GM23338 (cell line): ENCODE results near the gene TGFB3. TPM values are rescaled to one million over a fixed set of nuclear protein-coding genes. Genes with fewer than 3 reads are reported as not detected.

ENCODE experiments used
- ATAC-seq: fragments of 200-7000 bp; cut with Tn5 transposase; 3 replicates; pipeline ENCODE4 v1.9.1; 2020
- DNase-seq: peaks from one replicate; pipeline ENCODE4 v3.0.0-alpha.2; 2015; ENCODE audit warnings: low spot score
- H2AFZ ChIP-seq: fragments of 200-600 bp; sonication (generic); 2 replicates; pipeline ENCODE4 v1.8.0; 2016; ENCODE audit warnings: antibody characterized with exemption, mild to moderate bottlenecking, moderate library complexity
- H3F3A ChIP-seq: fragments of 200-600 bp; sonication (generic); replicated peaks from 2 replicates; pipeline ENCODE4 v1.8.0; 2017; ENCODE audit warnings: antibody characterized with exemption, mixed run types, low read depth
- H3K27ac ChIP-seq: fragments of 200-600 bp; sonication (generic); 2 replicates; pipeline ENCODE4 v1.6.1; 2016; ENCODE audit warnings: low read depth
- H3K27me3 ChIP-seq: fragments of 200-600 bp; sonication (generic); 2 replicates; pipeline ENCODE4 v1.8.0; 2016; ENCODE audit warnings: mild to moderate bottlenecking, mixed run types, moderate library complexity; ENCODE audit not compliant: insufficient read depth
- H3K36me3 ChIP-seq: fragments of 200-600 bp; sonication (generic); 2 replicates; pipeline ENCODE4 v1.8.0; 2016; ENCODE audit warnings: mild to moderate bottlenecking; ENCODE audit not compliant: insufficient read depth
- H3K4me1 ChIP-seq: fragments of 200-600 bp; sonication (generic); 2 replicates; pipeline ENCODE4 v1.8.0; 2016; ENCODE audit warnings: mild to moderate bottlenecking, moderate library complexity; ENCODE audit not compliant: insufficient read depth
- H3K4me2 ChIP-seq: fragments of 200-600 bp; sonication (generic); 2 replicates; pipeline ENCODE4 v1.7.1; 2017; ENCODE audit warnings: mixed run types
- H3K4me3 ChIP-seq: fragments of 200-600 bp; sonication (generic); 2 replicates; pipeline ENCODE4 v1.6.1; 2016; ENCODE audit warnings: mixed run types
- H3K79me2 ChIP-seq: fragments of 200-600 bp; sonication (generic); replicated peaks from 2 replicates; pipeline ENCODE4 v1.8.0; 2017; ENCODE audit warnings: mild to moderate bottlenecking; ENCODE audit not compliant: insufficient read depth
- H3K9me2 ChIP-seq: fragments of 200-600 bp; sonication (generic); 2 replicates; pipeline ENCODE4 v1.8.0; 2017; ENCODE audit not compliant: insufficient read depth
- H4K20me1 ChIP-seq: fragments of 200-600 bp; sonication (generic); replicated peaks from 2 replicates; pipeline ENCODE4 v1.8.0; 2017; ENCODE audit warnings: mild to moderate bottlenecking; ENCODE audit not compliant: insufficient read depth
- H3K27ac Mint-ChIP-seq: 2 replicates; pipeline ENCODE4 v1.8.0; 2020; ENCODE audit warnings: inconsistent platforms, mild to moderate bottlenecking, moderate library complexity, mixed read lengths
- H3K27me3 Mint-ChIP-seq: 3 replicates; pipeline ENCODE4 v1.8.0; 2022; ENCODE audit warnings: low read depth, mild to moderate bottlenecking, moderate library complexity, mixed read lengths, inconsistent platforms; ENCODE audit not compliant: insufficient read depth, poor library complexity
- H3K36me3 Mint-ChIP-seq: 3 replicates; pipeline ENCODE4 v1.8.0; 2021; ENCODE audit warnings: low read depth, mild to moderate bottlenecking, inconsistent platforms, moderate library complexity, mixed read lengths
- H3K4me1 Mint-ChIP-seq: 3 replicates; pipeline ENCODE4 v1.8.0; 2020; ENCODE audit warnings: mild to moderate bottlenecking, inconsistent platforms, mixed read lengths
- H3K4me3 Mint-ChIP-seq: 3 replicates; pipeline ENCODE4 v1.8.0; 2021; ENCODE audit warnings: moderate library complexity, mild to moderate bottlenecking, inconsistent platforms, mixed read lengths
- H3K9me3 Mint-ChIP-seq: 3 replicates; pipeline ENCODE4 v1.8.0; 2020; ENCODE audit warnings: moderate library complexity, mild to moderate bottlenecking, inconsistent platforms, mixed read lengths
- NANOG ChIP-seq: IDR thresholded peaks from 2 replicates; pipeline ENCODE4 v1.6.1; 2016; ENCODE audit warnings: antibody characterized with exemption, borderline replicate concordance
- STAT1 ChIP-seq: IDR thresholded peaks from one replicate; pipeline ENCODE4 v1.6.1; 2016; ENCODE audit warnings: antibody characterized with exemption; ENCODE audit not compliant: unreplicated experiment
- polyA plus RNA-seq: library from polyadenylated mRNA; unstranded; fragments of >200 nt; fragmentation: Nextera tagmentation; extraction: Ambion mirVana; gene quantifications from 2 replicates; pipeline ENCODE4 v1.2.1, GENCODE V29; 2016
- total RNA-seq: library from RNA; depleted of rRNA; stranded (reverse); fragments of >200 nt; shearing (Covaris generic); gene quantifications from 2 replicates; pipeline ENCODE4 v1.2.3, GENCODE V29; 2014
- TF ChIP-seq, protein P1 (sequence below): fragments of 250-450 bp; sonication (Bioruptor Pico); IDR thresholded peaks from 2 replicates; pipeline ENCODE4 v1.5.0; 2020; ENCODE audit warnings: mild to moderate bottlenecking, moderate library complexity
- TF ChIP-seq, protein P2 (sequence below): IDR thresholded peaks from one replicate; pipeline ENCODE4 v1.6.1; 2018; ENCODE audit warnings: antibody characterized with exemption; ENCODE audit not compliant: unreplicated experiment
- TF ChIP-seq, protein P3 (sequence below): IDR thresholded peaks from 2 replicates; pipeline ENCODE4 v1.6.1; 2016; ENCODE audit warnings: antibody characterized with exemption
- TF ChIP-seq, protein P4 (sequence below), 2 experiments: fragments of 200-600 bp in 1 of 2; sonication (generic) in 1 of 2; conservative IDR thresholded peaks; 2 replicates each; pipeline versions ENCODE4 v1.5.1 to v1.6.1; 2016 to 2017; ENCODE audit warnings: antibody characterized with exemption in 2 of 2, low read depth in 2 of 2, mild to moderate bottlenecking in 2 of 2, moderate library complexity in 1 of 2

The TGFB3 gene
- total and polyA plus RNA-seq, 2 experiments from 2014 or later: 0.17 to 0.87 TPM

DNA sequence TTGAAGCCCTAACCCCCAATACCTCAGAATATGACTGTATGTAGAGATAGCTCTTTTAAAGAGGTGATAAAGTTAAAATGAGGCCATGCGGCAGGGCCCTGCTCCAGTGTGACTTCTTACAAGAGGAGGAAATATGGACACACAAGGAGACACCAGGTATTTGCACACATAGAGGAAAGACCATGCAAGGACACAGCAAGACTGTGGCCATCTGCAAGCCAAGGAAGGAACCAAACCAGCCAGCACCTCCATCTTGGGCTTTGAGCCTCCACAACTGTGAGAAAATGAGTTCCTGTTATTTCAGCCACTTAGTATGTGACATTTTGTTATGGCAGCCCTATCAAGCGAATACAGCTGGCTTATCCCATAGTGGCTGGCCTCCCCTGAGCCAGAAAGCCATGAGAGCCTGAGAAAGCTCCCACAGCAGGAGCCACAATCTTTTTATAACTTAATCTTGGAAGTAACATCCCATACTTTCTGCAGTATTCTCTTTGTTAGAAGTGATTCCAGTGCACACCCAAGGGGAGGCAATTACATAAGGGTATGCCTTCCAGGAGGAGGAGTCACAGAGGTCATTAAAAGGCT, 48.0 kb downstream of the TGFB3 start (continued):
- TF ChIP-seq, protein P1, sequence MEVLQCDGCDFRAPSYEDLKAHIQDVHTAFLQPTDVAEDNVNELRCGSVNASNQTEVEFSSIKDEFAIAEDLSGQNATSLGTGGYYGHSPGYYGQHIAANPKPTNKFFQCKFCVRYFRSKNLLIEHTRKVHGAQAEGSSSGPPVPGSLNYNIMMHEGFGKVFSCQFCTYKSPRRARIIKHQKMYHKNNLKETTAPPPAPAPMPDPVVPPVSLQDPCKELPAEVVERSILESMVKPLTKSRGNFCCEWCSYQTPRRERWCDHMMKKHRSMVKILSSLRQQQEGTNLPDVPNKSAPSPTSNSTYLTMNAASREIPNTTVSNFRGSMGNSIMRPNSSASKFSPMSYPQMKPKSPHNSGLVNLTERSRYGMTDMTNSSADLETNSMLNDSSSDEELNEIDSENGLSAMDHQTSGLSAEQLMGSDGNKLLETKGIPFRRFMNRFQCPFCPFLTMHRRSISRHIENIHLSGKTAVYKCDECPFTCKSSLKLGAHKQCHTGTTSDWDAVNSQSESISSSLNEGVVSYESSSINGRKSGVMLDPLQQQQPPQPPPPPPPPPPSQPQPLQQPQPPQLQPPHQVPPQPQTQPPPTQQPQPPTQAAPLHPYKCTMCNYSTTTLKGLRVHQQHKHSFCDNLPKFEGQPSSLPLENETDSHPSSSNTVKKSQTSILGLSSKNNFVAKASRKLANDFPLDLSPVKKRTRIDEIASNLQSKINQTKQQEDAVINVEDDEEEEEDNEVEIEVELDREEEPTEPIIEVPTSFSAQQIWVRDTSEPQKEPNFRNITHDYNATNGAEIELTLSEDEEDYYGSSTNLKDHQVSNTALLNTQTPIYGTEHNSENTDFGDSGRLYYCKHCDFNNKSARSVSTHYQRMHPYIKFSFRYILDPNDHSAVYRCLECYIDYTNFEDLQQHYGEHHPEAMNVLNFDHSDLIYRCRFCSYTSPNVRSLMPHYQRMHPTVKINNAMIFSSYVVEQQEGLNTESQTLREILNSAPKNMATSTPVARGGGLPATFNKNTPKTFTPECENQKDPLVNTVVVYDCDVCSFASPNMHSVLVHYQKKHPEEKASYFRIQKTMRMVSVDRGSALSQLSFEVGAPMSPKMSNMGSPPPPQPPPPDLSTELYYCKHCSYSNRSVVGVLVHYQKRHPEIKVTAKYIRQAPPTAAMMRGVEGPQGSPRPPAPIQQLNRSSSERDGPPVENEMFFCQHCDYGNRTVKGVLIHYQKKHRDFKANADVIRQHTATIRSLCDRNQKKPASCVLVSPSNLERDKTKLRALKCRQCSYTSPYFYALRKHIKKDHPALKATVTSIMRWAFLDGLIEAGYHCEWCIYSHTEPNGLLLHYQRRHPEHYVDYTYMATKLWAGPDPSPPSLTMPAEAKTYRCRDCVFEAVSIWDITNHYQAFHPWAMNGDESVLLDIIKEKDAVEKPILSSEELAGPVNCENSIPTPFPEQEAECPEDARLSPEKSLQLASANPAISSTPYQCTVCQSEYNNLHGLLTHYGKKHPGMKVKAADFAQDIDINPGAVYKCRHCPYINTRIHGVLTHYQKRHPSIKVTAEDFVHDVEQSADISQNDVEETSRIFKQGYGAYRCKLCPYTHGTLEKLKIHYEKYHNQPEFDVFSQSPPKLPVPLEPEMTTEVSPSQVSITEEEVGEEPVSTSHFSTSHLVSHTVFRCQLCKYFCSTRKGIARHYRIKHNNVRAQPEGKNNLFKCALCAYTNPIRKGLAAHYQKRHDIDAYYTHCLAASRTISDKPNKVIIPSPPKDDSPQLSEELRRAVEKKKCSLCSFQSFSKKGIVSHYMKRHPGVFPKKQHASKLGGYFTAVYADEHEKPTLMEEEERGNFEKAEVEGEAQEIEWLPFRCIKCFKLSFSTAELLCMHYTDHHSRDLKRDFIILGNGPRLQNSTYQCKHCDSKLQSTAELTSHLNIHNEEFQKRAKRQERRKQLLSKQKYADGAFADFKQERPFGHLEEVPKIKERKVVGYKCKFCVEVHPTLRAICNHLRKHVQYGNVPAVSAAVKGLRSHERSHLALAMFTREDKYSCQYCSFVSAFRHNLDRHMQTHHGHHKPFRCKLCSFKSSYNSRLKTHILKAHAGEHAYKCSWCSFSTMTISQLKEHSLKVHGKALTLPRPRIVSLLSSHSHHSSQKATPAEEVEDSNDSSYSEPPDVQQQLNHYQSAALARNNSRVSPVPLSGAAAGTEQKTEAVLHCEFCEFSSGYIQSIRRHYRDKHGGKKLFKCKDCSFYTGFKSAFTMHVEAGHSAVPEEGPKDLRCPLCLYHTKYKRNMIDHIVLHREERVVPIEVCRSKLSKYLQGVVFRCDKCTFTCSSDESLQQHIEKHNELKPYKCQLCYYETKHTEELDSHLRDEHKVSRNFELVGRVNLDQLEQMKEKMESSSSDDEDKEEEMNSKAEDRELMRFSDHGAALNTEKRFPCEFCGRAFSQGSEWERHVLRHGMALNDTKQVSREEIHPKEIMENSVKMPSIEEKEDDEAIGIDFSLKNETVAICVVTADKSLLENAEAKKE (CRISPR knock-in tag): no peak
- TF ChIP-seq, protein P2, sequence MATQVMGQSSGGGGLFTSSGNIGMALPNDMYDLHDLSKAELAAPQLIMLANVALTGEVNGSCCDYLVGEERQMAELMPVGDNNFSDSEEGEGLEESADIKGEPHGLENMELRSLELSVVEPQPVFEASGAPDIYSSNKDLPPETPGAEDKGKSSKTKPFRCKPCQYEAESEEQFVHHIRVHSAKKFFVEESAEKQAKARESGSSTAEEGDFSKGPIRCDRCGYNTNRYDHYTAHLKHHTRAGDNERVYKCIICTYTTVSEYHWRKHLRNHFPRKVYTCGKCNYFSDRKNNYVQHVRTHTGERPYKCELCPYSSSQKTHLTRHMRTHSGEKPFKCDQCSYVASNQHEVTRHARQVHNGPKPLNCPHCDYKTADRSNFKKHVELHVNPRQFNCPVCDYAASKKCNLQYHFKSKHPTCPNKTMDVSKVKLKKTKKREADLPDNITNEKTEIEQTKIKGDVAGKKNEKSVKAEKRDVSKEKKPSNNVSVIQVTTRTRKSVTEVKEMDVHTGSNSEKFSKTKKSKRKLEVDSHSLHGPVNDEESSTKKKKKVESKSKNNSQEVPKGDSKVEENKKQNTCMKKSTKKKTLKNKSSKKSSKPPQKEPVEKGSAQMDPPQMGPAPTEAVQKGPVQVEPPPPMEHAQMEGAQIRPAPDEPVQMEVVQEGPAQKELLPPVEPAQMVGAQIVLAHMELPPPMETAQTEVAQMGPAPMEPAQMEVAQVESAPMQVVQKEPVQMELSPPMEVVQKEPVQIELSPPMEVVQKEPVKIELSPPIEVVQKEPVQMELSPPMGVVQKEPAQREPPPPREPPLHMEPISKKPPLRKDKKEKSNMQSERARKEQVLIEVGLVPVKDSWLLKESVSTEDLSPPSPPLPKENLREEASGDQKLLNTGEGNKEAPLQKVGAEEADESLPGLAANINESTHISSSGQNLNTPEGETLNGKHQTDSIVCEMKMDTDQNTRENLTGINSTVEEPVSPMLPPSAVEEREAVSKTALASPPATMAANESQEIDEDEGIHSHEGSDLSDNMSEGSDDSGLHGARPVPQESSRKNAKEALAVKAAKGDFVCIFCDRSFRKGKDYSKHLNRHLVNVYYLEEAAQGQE: no peak

DNA sequence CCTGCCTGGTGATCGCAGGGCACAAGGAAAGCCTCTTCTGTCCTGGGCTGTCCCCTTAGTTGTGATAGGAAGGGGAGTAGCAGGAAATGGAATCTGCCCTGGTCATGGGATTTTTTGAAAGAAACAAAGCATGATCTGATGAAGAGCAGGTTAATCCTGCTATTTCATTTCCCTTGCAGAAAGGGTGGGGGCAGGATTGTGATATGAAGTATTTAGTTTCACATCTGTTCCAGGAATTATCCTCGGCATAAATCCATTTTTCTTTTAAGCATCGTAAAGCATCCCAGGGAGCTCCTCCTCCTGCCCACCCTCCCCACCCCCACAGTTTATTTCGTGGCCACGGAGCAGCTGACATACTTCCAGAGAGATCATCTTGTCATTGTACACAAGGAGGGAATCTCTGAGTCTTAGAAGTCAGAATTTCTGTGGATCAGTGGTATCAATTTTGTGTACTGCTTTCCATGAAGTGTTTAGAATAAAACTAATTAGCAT, 53.1 kb downstream of the TGFB3 start:
- no peaks in the 10 kb centered on the region for H3K27me3 ChIP-seq
- H3K9me2 ChIP-seq: no peaks in the 10 kb centered on the region
- peaks cover 6% of the 10 kb centered on the region; the same call in 1 of the 3 replicates for H3K9me3 Mint-ChIP-seq
- peaks cover 5% of the 10 kb centered on the region for H3K4me1 Mint-ChIP-seq
- no peak overlapping the region for H2AFZ ChIP-seq
- ATAC-seq (no peak), DNase-seq (no peak)
- H3K4me3 ChIP-seq: no peak overlapping the region
- no peaks in the 10 kb centered on the region for H3K27me3 Mint-ChIP-seq
- no peaks in the 10 kb centered on the region; the same call in none of the 2 replicates for H4K20me1 ChIP-seq
- H3F3A ChIP-seq: no peaks in the 10 kb centered on the region
- 0 out of 2 replicates have a peak, but pooled peaks cover 3% of the 10 kb centered on the region for H3K4me1 ChIP-seq
- 0 out of 2 replicates have a peak overlapping the region, but pooled peaks have one; percentile 8 for H3K27ac Mint-ChIP-seq
- H3K36me3 ChIP-seq: no peaks in the 10 kb centered on the region
- H3K36me3 Mint-ChIP-seq: peaks cover 6% of the 10 kb centered on the region
- no peaks in the 10 kb centered on the region for H3K79me2 ChIP-seq
- H3K27ac ChIP-seq: peak overlapping the region; percentile 78; the same call in 1 of the 2 replicates
- H3K4me3 Mint-ChIP-seq: no peak overlapping the region
- no peak overlapping the region for H3K4me2 ChIP-seq
- no peak for TF ChIP-seq STAT1
- TF ChIP-seq, protein P3, sequence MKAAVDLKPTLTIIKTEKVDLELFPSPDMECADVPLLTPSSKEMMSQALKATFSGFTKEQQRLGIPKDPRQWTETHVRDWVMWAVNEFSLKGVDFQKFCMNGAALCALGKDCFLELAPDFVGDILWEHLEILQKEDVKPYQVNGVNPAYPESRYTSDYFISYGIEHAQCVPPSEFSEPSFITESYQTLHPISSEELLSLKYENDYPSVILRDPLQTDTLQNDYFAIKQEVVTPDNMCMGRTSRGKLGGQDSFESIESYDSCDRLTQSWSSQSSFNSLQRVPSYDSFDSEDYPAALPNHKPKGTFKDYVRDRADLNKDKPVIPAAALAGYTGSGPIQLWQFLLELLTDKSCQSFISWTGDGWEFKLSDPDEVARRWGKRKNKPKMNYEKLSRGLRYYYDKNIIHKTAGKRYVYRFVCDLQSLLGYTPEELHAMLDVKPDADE: no peak
- TF ChIP-seq, protein P2: no peak
- TF ChIP-seq NANOG: no peak
- TF ChIP-seq, protein P4, sequence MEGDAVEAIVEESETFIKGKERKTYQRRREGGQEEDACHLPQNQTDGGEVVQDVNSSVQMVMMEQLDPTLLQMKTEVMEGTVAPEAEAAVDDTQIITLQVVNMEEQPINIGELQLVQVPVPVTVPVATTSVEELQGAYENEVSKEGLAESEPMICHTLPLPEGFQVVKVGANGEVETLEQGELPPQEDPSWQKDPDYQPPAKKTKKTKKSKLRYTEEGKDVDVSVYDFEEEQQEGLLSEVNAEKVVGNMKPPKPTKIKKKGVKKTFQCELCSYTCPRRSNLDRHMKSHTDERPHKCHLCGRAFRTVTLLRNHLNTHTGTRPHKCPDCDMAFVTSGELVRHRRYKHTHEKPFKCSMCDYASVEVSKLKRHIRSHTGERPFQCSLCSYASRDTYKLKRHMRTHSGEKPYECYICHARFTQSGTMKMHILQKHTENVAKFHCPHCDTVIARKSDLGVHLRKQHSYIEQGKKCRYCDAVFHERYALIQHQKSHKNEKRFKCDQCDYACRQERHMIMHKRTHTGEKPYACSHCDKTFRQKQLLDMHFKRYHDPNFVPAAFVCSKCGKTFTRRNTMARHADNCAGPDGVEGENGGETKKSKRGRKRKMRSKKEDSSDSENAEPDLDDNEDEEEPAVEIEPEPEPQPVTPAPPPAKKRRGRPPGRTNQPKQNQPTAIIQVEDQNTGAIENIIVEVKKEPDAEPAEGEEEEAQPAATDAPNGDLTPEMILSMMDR (conservative IDR thresholded peaks at IDR 0.05; ENCODE audit: low read depth in 2 of 2): no peak
